Upper lobe of left lung (tissue), 4 donors: ENCODE results near the gene MC1R.
"Not testable (repeated sequence)": the region's sequence is repeated elsewhere in the genome, so short reads cannot be mapped to it uniquely, and the experiment has no call there.

Source experiments
- EP300 ChIP-seq, 4 donors: sonication (generic); formaldehyde crosslinking; IDR thresholded peaks; one replicate each; pipeline ENCODE4 v1.5.1; 2017; ENCODE audit warnings: antibody characterized with exemption in 4 of 4, control low read depth in 2 of 4
- POLR2A ChIP-seq, 4 donors: fragments of 450-650 bp; IDR thresholded peaks; one replicate each; pipeline ENCODE4 v1.5.1; 2016 to 2017; ENCODE audit warnings: antibody characterized with exemption in 4 of 4, mild to moderate bottlenecking in 2 of 4
- POLR2AphosphoS5 ChIP-seq, 2 donors: sonication (generic); formaldehyde crosslinking; IDR thresholded peaks; one replicate each; pipeline ENCODE4 v1.5.1; 2017; ENCODE audit warnings: antibody characterized with exemption in 2 of 2
- TF ChIP-seq, protein P1 (sequence below), 6 experiments: fragments of 450-650 bp in 4 of 6; fragments of 200-600 bp in 2 of 6; sonication (generic) in 2 of 6; IDR thresholded peaks; one replicate each; pipeline ENCODE4 v1.5.1; 2016 to 2019; ENCODE audit warnings: antibody characterized with exemption in 6 of 6

DNA sequence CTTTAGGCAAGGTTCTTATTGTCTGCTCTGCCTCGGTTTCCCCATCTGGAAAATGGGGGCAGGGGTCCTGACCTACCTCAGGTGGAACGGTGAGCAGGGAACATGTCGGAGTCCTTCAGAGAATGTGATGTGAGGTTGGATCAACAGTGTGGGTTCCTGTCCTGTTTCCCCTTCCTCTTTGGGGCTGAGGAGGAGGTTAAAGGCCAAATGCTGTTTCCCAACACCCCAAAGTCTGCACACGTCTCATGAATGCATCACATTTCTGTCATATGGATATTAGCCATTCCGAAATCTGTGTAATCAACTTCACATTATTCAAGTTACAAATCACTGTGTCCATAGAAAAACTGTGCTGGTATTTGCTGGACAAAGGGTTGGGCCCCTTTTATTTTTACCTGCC, 48.8 kb downstream of the MC1R start:
- TF ChIP-seq, protein P1, sequence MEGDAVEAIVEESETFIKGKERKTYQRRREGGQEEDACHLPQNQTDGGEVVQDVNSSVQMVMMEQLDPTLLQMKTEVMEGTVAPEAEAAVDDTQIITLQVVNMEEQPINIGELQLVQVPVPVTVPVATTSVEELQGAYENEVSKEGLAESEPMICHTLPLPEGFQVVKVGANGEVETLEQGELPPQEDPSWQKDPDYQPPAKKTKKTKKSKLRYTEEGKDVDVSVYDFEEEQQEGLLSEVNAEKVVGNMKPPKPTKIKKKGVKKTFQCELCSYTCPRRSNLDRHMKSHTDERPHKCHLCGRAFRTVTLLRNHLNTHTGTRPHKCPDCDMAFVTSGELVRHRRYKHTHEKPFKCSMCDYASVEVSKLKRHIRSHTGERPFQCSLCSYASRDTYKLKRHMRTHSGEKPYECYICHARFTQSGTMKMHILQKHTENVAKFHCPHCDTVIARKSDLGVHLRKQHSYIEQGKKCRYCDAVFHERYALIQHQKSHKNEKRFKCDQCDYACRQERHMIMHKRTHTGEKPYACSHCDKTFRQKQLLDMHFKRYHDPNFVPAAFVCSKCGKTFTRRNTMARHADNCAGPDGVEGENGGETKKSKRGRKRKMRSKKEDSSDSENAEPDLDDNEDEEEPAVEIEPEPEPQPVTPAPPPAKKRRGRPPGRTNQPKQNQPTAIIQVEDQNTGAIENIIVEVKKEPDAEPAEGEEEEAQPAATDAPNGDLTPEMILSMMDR (IDR thresholded peaks at IDR 0.05) = not testable (repeated sequence)
- TF ChIP-seq POLR2A, POLR2AphosphoS5, EP300 (IDR thresholded peaks at IDR 0.05): not testable (repeated sequence)
